Osteoblast (primary cell): Measurements from ENCODE around the gene CCT6A. TPM values are rescaled to one million over a fixed set of nuclear protein-coding genes. Genes with fewer than 3 reads are reported as not detected.
"Not testable (repeated sequence)": the region's sequence is repeated elsewhere in the genome, so short reads cannot be mapped to it uniquely, and the experiment has no call there.

Experiments
- DNase-seq: peaks from one replicate; pipeline ENCODE4 v3.0.0; 2011; ENCODE audit warnings: low spot score, mixed read lengths; ENCODE audit not compliant: insufficient read length; ENCODE audit errors: missing footprints
- H2AFZ ChIP-seq: 2 replicates; pipeline ENCODE4 v1.6.0; 2011; ENCODE audit warnings: mild to moderate bottlenecking, low read length
- H3K27ac ChIP-seq: 2 replicates; pipeline ENCODE4 v1.5.1; 2011; ENCODE audit warnings: mild to moderate bottlenecking, low read depth, low read length, moderate library complexity
- H3K27me3 ChIP-seq: 2 replicates; pipeline ENCODE4 v1.6.0; 2012; ENCODE audit warnings: mild to moderate bottlenecking, control low read depth, inconsistent platforms, low read length, moderate library complexity; ENCODE audit not compliant: insufficient read depth
- H3K36me3 ChIP-seq: 2 replicates; pipeline ENCODE4 v1.5.1; 2011; ENCODE audit warnings: mild to moderate bottlenecking, low read length, control low read depth, moderate library complexity; ENCODE audit not compliant: insufficient read depth
- H3K4me1 ChIP-seq: 2 replicates; pipeline ENCODE4 v1.5.1; 2011; ENCODE audit warnings: mild to moderate bottlenecking, low read length, control low read depth, moderate library complexity; ENCODE audit not compliant: insufficient read depth
- H3K4me2 ChIP-seq: 2 replicates; pipeline ENCODE4 v1.6.0; 2011; ENCODE audit warnings: mild to moderate bottlenecking, low read length; ENCODE audit not compliant: insufficient read depth
- H3K4me3 ChIP-seq: fragments of 200-600 bp; sonication (generic); 3 replicates; pipeline ENCODE4 v1.5.1; 2012; ENCODE audit warnings: mild to moderate bottlenecking, low read length, inconsistent platforms; ENCODE audit not compliant: insufficient read depth
- H3K79me2 ChIP-seq: 2 replicates; pipeline ENCODE4 v1.6.0; 2012; ENCODE audit warnings: mild to moderate bottlenecking, low read length, control low read depth, inconsistent platforms; ENCODE audit not compliant: insufficient read depth
- H3K9me3 ChIP-seq: 2 replicates; pipeline ENCODE4 v1.5.1; 2011; ENCODE audit warnings: low read depth, low read length, control low read depth
- H4K20me1 ChIP-seq: 2 replicates; pipeline ENCODE4 v1.6.0; 2012; ENCODE audit warnings: mild to moderate bottlenecking, low read length, control low read depth; ENCODE audit not compliant: insufficient read depth
- total RNA-seq: library from RNA; depleted of rRNA; stranded (reverse); fragments of >200 nt; gene quantifications from 2 replicates; pipeline ENCODE4 v1.2.3, GENCODE V29; 2012
- TF ChIP-seq, protein P1 (sequence below): IDR thresholded peaks from 2 replicates; pipeline ENCODE4 v1.5.1; 2011; ENCODE audit warnings: mild to moderate bottlenecking, low read depth, low read length, moderate library complexity; ENCODE audit errors: extremely low read depth

CCT6A gene
- total RNA-seq, 1 donor: 130 TPM

DNA sequence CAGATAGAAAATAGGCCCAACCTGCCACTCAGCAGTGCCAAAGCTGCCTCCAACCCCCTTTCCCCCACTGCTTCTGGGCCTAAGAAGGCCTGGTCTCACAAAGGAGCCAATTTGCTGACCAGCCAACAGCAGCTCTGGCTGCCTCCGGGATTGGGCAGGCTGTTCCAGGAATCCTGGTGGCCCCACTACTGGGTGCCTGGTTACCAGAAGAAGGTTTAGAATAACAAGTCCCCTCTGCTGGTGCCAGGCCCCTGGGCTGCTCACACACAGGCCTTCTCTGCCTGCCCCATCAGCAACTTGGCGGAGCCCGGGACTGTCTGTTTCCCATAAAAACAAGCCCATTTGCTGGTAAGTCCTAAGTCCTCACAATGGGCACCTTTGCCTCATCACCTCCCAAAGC, 40.0 kb downstream of the CCT6A start:
- H3K27ac ChIP-seq: no peak overlapping the region
- no peak overlapping the region for H3K4me2 ChIP-seq

DNA sequence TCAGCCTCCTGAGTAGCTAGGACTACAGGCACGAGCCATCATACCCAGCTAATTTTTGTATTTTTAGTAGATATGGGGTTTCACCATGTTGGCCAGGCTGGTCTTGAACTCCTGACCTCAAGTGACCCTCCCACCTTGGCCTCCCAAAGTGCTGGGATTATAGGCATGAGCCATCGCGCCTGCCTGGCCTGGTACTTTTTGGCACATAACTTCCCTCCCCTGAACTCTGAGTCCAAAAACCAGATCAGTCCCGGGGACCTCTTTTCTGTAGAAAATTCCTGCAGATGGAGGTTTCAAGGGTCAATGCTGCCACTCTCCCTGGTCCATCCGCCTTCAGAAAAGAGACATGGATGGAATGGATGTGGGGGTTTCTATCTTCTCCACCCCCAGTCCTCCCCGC, 40.8 kb downstream of the CCT6A start:
- DNase-seq, H3K36me3 ChIP-seq, H3K79me2 ChIP-seq, H3K4me1 ChIP-seq, H4K20me1 ChIP-seq, H2AFZ ChIP-seq, H3K9me3 ChIP-seq, H3K27me3 ChIP-seq: not testable (repeated sequence)
- H3K4me2 ChIP-seq: peak overlapping the region; percentile 80
- peak overlapping the region; percentile 28 for H3K27ac ChIP-seq
- H3K4me3 ChIP-seq: peak overlapping the region; percentile 42

More for the DNA sequence above, 40.0 kb downstream of the CCT6A start:
- Histone ChIP-seq H3K79me2 (no peaks in the 10 kb centered on the region), H3K4me1 (peaks cover 9% of the 10 kb centered on the region), H3K36me3 (no peaks in the 10 kb centered on the region), H2AFZ (no peak overlapping the region), H3K4me3 (no peak overlapping the region), H3K9me3 (no peaks in the 10 kb centered on the region), H4K20me1 (no peaks in the 10 kb centered on the region), H3K27me3 (no peaks in the 10 kb centered on the region)
- TF ChIP-seq, protein P1, sequence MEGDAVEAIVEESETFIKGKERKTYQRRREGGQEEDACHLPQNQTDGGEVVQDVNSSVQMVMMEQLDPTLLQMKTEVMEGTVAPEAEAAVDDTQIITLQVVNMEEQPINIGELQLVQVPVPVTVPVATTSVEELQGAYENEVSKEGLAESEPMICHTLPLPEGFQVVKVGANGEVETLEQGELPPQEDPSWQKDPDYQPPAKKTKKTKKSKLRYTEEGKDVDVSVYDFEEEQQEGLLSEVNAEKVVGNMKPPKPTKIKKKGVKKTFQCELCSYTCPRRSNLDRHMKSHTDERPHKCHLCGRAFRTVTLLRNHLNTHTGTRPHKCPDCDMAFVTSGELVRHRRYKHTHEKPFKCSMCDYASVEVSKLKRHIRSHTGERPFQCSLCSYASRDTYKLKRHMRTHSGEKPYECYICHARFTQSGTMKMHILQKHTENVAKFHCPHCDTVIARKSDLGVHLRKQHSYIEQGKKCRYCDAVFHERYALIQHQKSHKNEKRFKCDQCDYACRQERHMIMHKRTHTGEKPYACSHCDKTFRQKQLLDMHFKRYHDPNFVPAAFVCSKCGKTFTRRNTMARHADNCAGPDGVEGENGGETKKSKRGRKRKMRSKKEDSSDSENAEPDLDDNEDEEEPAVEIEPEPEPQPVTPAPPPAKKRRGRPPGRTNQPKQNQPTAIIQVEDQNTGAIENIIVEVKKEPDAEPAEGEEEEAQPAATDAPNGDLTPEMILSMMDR: no peak
- no peak for DNase-seq

DNA sequence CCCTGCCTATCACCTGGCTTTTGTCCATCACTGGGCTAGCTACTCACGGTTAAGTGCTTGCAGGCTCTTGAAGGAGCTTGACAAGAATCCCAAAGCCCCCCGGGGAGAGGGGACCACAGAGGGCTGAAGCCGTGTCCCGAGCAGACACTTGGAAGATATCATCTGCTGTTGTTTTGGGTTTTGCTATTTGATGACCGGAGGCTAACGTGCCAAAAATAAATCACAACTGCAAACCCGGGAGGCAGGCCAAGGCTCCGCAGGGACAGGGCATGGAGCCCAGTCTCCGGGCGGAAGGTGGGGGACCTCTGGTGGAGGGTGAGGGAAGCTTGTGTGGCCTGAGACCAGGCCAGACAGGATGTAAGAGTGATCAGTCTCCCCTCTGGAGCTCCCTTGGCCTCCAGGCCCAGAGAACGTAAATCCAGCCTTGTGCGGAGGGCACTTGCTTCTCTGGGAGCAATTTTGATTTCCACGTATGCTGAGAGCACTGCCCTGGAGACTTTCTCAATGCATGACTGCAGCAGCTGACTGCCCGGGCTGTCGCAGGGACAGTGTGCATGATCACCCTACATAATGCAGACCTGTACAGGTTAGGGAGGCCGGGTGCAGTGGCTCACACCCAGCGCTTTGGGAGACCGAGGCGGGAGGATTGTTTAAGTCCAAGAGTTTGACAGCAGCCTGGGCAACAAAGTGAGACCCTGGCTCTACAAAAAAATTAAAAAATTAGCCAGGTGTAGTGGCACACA, 41.4 kb downstream of the CCT6A start, which contains the start of gene PHKG1:
Gene PHKG1, minus strand, starts transcription at position 164 of the 743 bp plus-strand sequence. CDS start 4,011 bp downstream, outside the sequence.
- peaks cover 14% of the 10 kb centered on the region for H3K4me1 ChIP-seq
- H3K79me2 ChIP-seq: no peaks in the 10 kb centered on the region
- no peaks in the 10 kb centered on the region for H3K36me3 ChIP-seq
- H3K27ac ChIP-seq: peak within 1 kb of the TSS; percentile 28
- TF ChIP-seq, protein P1: peak; percentile 48
- H2AFZ ChIP-seq: no peak within 1 kb of the TSS
- H3K4me2 ChIP-seq: peak within 1 kb of the TSS; percentile 80
- peak; percentile 97 for DNase-seq
- H3K27me3 ChIP-seq: no peaks in the 10 kb centered on the region
- peak within 1 kb of the TSS; percentile 42 for H3K4me3 ChIP-seq
- H4K20me1 ChIP-seq: no peaks in the 10 kb centered on the region
- H3K9me3 ChIP-seq: no peaks in the 10 kb centered on the region

DNA sequence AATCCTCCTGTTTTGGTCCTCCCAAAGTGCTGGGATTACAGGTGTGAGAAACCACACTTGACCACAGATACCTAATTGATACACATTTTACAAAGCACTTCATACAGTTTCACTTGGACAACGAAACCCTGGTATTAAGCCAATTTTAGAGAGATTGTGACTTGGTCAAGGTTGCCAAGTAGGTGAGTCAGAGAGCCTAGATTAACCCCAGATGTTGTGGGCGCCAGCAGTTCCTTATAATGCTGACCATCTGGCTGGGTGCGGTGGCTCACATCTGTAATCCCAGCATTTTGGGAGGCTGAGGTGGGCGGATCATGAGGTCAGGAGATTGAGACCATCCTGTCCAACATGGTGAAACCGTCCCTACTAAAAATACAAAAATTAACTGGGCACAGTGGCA, 46.1 kb downstream of the CCT6A start:
- Histone ChIP-seq H3K27ac (no peak overlapping the region), H4K20me1 (no peaks in the 10 kb centered on the region), H3K36me3 (peaks cover 33% of the 10 kb centered on the region), H3K4me1 (peaks cover 9% of the 10 kb centered on the region), H3K9me3 (no peaks in the 10 kb centered on the region), H3K4me2 (no peak overlapping the region), H3K27me3 (no peaks in the 10 kb centered on the region), H3K79me2 (peaks cover under 1% of the 10 kb centered on the region), H2AFZ (no peak overlapping the region), H3K4me3 (no peak overlapping the region)
- DNase-seq: no peak
- TF ChIP-seq, protein P1: no peak

DNA sequence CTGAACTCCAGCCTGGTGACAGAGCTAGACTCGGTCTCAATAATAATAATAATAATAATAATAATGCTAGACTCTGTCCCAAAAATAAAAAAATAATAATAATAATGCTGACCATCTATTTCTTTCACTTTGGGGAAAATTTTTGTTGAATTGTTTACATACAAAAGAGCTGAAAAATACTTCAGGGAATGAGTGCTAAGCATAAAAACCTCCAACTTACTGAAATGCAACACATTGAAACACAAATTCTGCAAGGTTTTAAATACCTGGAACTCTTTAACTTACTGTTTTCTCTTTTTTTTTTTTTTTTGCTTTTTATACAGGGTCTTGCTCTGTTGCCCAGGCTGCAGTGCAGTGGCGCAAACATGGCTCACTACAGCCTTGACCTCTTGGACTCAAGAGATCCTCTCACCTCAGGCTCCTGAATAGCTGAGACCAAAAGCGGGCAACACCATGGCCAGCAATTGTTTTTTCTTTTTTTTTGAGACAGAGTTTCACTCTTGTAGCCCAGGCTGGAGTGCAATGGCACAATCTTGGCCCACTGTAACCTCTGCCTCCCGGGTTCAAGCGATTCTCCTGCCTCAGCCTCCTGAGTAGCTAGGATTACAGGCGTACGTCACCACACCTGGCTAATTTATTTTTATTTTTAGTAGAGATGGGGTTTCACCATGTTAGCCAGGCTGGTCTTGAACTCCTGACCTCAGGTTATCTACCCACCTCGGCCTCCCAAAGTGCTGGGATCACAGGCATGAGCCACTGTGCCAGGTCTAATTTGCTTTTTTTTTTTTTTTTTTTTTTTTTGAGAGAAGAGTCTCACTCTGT, 46.8 kb downstream of the CCT6A start:
- H3K4me2 ChIP-seq, H3K27ac ChIP-seq, H3K27me3 ChIP-seq, H3K79me2 ChIP-seq, H3K4me3 ChIP-seq, H3K4me1 ChIP-seq, H2AFZ ChIP-seq, H3K9me3 ChIP-seq, DNase-seq, H4K20me1 ChIP-seq: not testable (repeated sequence)
- H3K36me3 ChIP-seq: peaks cover 40% of the 10 kb centered on the region
